Measurements from ENCODE around the gene PDE9A.
"Not testable (repeated sequence)": the region's sequence is repeated elsewhere in the genome, so short reads cannot be mapped to it uniquely, and the experiment has no call there.

Gene PDE9A

DNA sequence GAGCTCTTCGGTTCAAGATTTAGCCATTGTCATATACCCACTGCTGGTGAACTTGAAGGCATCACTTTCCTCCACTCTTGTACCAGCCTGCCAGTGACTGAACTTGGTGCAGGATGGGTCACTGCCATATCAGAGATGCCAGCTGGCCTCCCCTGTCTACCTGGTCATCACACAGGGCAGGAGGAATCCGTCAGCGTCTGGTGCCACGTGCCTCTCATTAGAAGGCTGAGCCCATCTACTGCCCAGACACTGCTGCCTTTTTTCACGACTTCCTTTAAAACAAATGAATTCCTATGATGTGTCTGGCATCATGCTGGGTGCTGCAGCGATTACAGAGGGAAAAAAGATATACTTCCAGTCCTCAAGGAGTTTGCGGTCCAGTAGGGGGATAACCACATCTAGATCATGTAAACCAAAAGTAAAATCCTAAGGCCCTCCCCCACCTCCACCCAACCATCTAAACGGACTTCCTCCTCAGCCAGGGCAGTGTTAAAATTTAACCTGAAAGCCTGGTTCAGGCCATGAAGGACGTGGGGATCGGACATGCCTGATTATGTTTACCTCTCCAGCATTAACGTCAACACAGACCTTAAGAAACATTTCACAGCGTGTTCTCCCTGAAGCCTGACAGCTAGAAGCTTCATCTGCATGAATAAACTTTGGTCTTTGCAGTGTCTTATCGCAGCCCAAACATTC is 29.2 kb upstream of the PDE9A start:
- TF ChIP-seq, protein P1, sequence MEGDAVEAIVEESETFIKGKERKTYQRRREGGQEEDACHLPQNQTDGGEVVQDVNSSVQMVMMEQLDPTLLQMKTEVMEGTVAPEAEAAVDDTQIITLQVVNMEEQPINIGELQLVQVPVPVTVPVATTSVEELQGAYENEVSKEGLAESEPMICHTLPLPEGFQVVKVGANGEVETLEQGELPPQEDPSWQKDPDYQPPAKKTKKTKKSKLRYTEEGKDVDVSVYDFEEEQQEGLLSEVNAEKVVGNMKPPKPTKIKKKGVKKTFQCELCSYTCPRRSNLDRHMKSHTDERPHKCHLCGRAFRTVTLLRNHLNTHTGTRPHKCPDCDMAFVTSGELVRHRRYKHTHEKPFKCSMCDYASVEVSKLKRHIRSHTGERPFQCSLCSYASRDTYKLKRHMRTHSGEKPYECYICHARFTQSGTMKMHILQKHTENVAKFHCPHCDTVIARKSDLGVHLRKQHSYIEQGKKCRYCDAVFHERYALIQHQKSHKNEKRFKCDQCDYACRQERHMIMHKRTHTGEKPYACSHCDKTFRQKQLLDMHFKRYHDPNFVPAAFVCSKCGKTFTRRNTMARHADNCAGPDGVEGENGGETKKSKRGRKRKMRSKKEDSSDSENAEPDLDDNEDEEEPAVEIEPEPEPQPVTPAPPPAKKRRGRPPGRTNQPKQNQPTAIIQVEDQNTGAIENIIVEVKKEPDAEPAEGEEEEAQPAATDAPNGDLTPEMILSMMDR (IDR thresholded peaks at IDR 0.05; ENCODE audit: low read depth, low read length), result no peak
- H3K4me3 ChIP-seq (ENCODE audit: low read depth, low read length), result no peak overlapping the region

GRCh38 chr21:42624936-42625335 is 28.5 kb upstream of the PDE9A start:
- H3K4me3 ChIP-seq (ENCODE audit: low read depth, low read length), result no peak overlapping the region
- TF ChIP-seq, protein P1 (IDR thresholded peaks at IDR 0.05; ENCODE audit: low read depth, low read length), result no peak

- no peak overlapping the region for H3K4me3 ChIP-seq (ENCODE audit: low read depth, low read length)
- TF ChIP-seq, protein P1 (IDR thresholded peaks at IDR 0.05; ENCODE audit: low read depth, low read length), result no peak
Measured at GRCh38 chr21:42626171-42626570, 27.2 kb upstream of the PDE9A start.

DNA sequence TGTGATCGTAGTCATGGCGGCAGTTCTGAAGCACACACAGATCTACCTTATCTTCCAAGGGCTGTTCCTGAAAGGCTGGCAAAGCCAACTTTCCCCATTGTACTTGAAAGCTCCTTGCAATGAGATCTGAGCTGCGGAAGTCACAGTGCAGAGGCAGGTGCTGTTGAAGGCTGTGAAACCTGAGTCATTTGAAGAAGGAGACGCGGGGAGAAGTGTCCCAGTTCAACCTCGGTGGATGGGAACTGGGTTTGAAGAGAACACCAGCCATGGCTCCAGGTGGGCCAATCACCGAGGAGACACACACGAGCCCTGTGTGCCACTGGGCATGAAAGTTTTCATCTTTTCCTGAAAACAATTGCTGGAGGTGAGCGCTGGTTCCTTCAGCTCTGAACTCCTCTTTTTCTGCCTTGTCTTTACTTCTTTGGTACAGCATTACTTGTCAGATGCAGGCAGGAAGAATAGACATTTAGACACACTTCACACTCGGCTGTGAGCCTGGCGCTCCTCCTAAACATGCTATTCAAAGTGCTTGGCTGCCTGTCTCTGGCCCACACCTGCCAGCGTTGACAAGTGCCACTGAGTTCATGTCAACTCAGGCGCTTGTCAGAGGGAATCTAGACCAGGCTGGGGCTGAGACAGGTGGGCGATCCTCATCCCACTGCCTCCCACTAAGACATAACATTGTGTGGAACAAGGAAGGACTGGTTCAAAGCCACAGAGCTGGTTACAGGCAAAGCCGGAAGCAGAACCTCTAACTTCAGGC is 25.7 kb upstream of the PDE9A start:
- TF ChIP-seq, protein P1 (IDR thresholded peaks at IDR 0.05; ENCODE audit: low read depth, low read length), result no peak
- no peak overlapping the region for H3K4me3 ChIP-seq (ENCODE audit: low read depth, low read length)

- H3K4me3 ChIP-seq (ENCODE audit: low read depth, low read length), result not testable (repeated sequence)
Measured at GRCh38 chr21:42628466-42629061, 24.9 kb upstream of the PDE9A start.

DNA sequence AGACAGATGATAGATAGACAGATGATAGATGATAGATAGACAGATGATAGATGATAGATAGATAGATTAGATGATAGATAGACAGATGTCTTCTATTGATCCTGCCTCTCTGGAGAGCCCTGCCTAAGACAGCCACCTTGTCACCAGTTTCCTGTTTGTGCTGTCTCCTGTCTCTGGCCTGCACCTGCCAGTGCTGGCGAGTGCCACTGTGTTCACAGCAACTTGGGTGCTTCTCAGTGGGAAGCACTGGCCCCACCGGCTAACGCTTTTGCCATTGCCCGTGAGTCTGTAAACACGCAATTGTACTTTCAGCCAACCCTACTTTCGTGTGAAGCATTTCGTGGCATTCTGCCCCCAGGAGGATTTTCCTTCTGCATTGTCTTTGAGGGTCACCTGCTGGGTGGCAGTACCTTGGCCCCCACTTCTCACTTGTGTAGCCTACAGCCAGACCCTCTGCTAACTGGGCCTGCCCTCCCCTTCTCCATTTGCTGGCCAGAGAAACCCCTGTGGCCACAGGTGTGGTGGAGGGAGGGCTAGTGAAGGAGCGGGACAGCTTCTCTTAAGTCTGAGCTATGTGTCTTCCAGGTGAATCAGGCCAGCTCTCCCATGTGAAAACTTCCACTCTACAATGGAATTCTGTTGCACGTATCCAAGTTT is 23.4 kb upstream of the PDE9A start:
- H3K4me3 ChIP-seq (ENCODE audit: low read depth, low read length), result no peak overlapping the region
- TF ChIP-seq, protein P1 (IDR thresholded peaks at IDR 0.05; ENCODE audit: low read depth, low read length), result no peak

GRCh38 chr21:42630626-42631025 is 22.8 kb upstream of the PDE9A start:
- H3K4me3 ChIP-seq (ENCODE audit: low read depth, low read length), result no peak overlapping the region
- TF ChIP-seq, protein P1 (IDR thresholded peaks at IDR 0.05; ENCODE audit: low read depth, low read length), result no peak
